Osteocyte (in vitro differentiated cells): ENCODE measurements around the gene QPCTL. TPM values are rescaled to one million over a fixed set of nuclear protein-coding genes. Genes with fewer than 3 reads are reported as not detected.

Experiments
- DNase-seq: peaks from one replicate; pipeline ENCODE4 v3.0.0; 2021; ENCODE audit warnings: mixed read lengths; ENCODE audit not compliant: unreplicated experiment; ENCODE audit errors: extremely low spot score
- H3K27ac Mint-ChIP-seq: one replicate; pipeline ENCODE4 v1.8.0; 2021; ENCODE audit warnings: mild to moderate bottlenecking, mixed read lengths; ENCODE audit not compliant: unreplicated experiment
- H3K27me3 Mint-ChIP-seq: one replicate; pipeline ENCODE4 v1.8.0; 2021; ENCODE audit warnings: mixed read lengths; ENCODE audit not compliant: unreplicated experiment
- H3K36me3 Mint-ChIP-seq: one replicate; pipeline ENCODE4 v1.8.0; 2021; ENCODE audit warnings: mixed read lengths; ENCODE audit not compliant: unreplicated experiment
- H3K4me1 Mint-ChIP-seq: one replicate; pipeline ENCODE4 v1.8.0; 2021; ENCODE audit warnings: mixed read lengths; ENCODE audit not compliant: unreplicated experiment
- H3K4me3 Mint-ChIP-seq: one replicate; pipeline ENCODE4 v1.8.0; 2021; ENCODE audit warnings: mild to moderate bottlenecking, moderate library complexity, mixed read lengths; ENCODE audit not compliant: unreplicated experiment
- H3K9me3 Mint-ChIP-seq: one replicate; pipeline ENCODE4 v1.8.0; 2021; ENCODE audit warnings: mixed read lengths; ENCODE audit not compliant: unreplicated experiment
- CTCF ChIP-seq: fragments of 200-600 bp; sonication (generic); IDR thresholded peaks from 2 replicates; pipeline ENCODE4 v1.5.0; 2021; ENCODE audit warnings: antibody characterized with exemption, mild to moderate bottlenecking, moderate library complexity
- total RNA-seq: library from RNA; stranded (reverse); gene quantifications from 2 replicates; pipeline ENCODE4 v1.2.1, GENCODE V29; 2021

The QPCTL gene
- total RNA-seq, 1 donor from 2014 or later = 14.0 TPM

- DNase-seq = peak; percentile 91
- H3K9me3 Mint-ChIP-seq = no peaks in the 10 kb centered on the region
- H3K36me3 Mint-ChIP-seq = no peaks in the 10 kb centered on the region
- TF ChIP-seq CTCF = no peak
- peak overlapping the region; percentile 73 for H3K4me3 Mint-ChIP-seq
- peaks cover 26% of the 10 kb centered on the region for H3K4me1 Mint-ChIP-seq
- H3K27ac Mint-ChIP-seq = peak overlapping the region; percentile 83
- no peaks in the 10 kb centered on the region for H3K27me3 Mint-ChIP-seq
Measured at GRCh38 chr19:45645631-45646344, 46.7 kb upstream of the QPCTL start.

- Mint-ChIP-seq H3K4me3 (peak overlapping the region; percentile 73), H3K9me3 (no peaks in the 10 kb centered on the region), H3K27me3 (no peaks in the 10 kb centered on the region), H3K36me3 (no peaks in the 10 kb centered on the region), H3K4me1 (peaks cover 21% of the 10 kb centered on the region), H3K27ac (peak overlapping the region; percentile 83)
- TF ChIP-seq CTCF = no peak
- DNase-seq = no peak
Measured at GRCh38 chr19:45646345-45646698, 46.1 kb upstream of the QPCTL start.

- TF ChIP-seq CTCF = no peak
- Mint-ChIP-seq H3K36me3 (no peaks in the 10 kb centered on the region), H3K4me3 (no peak overlapping the region), H3K9me3 (no peaks in the 10 kb centered on the region), H3K27me3 (no peaks in the 10 kb centered on the region), H3K4me1 (peaks cover 6% of the 10 kb centered on the region), H3K27ac (no peak overlapping the region)
- no peak for DNase-seq
Measured at GRCh38 chr19:45650722-45651121, 41.7 kb upstream of the QPCTL start.

GRCh38 chr19:45653634-45654033 is 38.8 kb upstream of the QPCTL start:
- peaks cover under 1% of the 10 kb centered on the region for H3K4me1 Mint-ChIP-seq
- DNase-seq = no peak
- no peaks in the 10 kb centered on the region for H3K36me3 Mint-ChIP-seq
- no peaks in the 10 kb centered on the region for H3K9me3 Mint-ChIP-seq
- no peak overlapping the region for H3K27ac Mint-ChIP-seq
- no peak overlapping the region for H3K4me3 Mint-ChIP-seq
- peaks cover under 1% of the 10 kb centered on the region for H3K27me3 Mint-ChIP-seq
- no peak for TF ChIP-seq CTCF

GRCh38 chr19:45655073-45655472 is 37.4 kb upstream of the QPCTL start:
- H3K27me3 Mint-ChIP-seq = peaks cover 11% of the 10 kb centered on the region
- DNase-seq = no peak
- no peaks in the 10 kb centered on the region for H3K36me3 Mint-ChIP-seq
- H3K27ac Mint-ChIP-seq = no peak overlapping the region
- H3K9me3 Mint-ChIP-seq = no peaks in the 10 kb centered on the region
- H3K4me1 Mint-ChIP-seq = peaks cover 3% of the 10 kb centered on the region
- no peak for TF ChIP-seq CTCF
- H3K4me3 Mint-ChIP-seq = no peak overlapping the region
